Stimulated activated CD4-positive, alpha-beta T cell treated with anti-CD3 and anti-CD28 coated beads, TNF-alpha, amount 100 ng/mL, for 48 hours (primary cell): Measurements from ENCODE around the gene ZNF423.

Source experiments
- DNase-seq, 3 donors: peaks; one replicate each; pipeline ENCODE4 v3.0.0-alpha.2; 2020; ENCODE audit warnings: low read depth in 3 of 3

Gene ZNF423

DNA sequence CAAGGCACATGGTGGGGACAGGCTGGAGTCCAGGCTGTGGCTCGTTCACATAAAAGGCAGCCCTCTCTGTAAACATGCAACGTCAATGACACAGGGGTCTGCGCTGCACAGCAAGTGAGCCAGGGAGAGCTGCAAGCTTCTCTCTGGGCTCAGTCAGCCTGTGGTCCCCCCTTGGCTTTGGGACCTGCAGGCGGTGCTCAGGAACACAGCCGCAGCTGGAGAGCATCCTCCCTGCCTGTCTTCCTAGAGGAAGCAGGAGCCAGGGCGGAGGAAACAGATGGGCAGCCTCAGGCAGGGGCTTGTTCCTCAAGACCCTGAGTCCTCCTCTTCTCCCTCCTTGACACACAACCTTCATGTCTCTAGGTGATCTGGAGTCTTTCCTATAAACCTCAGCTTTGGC is 254.3 kb downstream of the ZNF423 start:
- no peak for DNase-seq

DNA sequence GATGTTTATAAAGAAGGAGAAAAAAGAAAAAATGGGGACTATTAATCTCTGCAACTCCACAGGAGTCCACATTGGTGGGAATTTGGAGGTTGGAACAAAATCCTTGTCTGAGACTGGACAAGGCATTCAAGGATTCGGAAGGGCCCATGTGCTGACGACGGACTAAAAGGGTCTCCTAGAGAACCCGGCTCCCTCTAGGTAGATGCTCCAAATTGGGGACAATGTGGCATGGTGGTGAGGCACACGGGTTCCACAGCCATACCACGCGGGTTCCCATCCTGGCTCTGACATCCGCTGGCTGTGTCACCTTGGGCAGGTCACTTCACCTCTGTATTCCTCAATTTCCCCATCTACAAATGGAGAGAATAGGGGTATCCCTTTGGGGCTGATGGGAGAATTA is 254.9 kb downstream of the ZNF423 start:
- DNase-seq: no peak

DNA sequence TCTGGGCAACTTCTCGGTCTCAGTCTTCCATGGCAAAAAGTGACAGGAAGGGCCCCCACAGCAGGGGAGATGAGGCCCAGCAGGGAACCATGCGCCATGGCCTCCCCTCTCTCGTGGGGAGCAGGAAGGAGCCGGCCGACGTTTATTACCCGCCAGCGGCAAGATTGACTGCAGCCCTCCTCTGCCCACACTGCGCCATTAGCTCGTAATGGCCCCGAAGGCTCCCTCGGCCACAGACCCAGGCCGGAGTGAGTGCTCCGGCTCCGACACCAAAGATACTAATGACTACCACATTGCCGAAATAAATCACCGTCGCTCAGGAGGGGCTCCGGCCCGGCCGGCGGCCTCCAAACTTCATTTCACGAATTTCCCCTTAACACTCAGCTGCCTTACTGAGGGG is 255.4 kb downstream of the ZNF423 start:
- no peak for DNase-seq

DNA sequence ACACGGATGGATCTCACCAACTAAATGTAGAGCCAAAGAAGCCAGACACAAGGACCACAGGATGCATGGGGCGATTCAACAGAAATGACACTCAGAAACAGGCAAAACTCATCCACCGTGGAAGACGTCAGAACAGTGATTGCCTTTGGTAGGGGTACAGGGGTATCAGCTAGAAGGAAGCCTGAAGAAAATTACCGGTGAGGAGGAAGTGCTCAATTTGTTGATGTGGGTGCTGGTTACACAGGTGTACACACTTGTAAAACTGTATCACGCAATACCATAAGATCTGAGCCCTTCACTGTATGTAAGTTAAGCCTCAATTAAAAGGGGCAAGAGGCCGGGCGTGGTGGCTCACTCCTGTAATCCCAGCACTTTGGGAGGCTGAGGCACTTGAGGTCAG is 256.2 kb downstream of the ZNF423 start:
- DNase-seq: no peak

DNA sequence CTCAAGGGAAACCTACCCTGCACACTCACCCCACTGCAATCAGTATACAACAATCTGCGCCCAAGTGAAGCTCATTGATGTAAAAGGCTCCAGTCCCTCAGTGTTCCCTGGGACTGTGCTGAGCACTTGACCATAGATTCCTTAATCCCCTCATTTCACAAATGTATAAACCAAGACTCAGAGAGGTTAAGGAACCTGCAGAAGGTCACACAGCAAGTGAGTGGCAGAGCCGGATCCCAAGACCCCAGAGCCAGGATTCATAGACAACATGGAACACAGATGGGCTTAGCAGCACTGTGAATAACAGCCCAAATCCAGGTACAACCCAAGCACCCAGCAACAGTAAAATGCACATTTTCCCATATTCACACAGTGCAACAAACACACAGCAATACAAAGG is 256.6 kb downstream of the ZNF423 start:
- DNase-seq: no peak

DNA sequence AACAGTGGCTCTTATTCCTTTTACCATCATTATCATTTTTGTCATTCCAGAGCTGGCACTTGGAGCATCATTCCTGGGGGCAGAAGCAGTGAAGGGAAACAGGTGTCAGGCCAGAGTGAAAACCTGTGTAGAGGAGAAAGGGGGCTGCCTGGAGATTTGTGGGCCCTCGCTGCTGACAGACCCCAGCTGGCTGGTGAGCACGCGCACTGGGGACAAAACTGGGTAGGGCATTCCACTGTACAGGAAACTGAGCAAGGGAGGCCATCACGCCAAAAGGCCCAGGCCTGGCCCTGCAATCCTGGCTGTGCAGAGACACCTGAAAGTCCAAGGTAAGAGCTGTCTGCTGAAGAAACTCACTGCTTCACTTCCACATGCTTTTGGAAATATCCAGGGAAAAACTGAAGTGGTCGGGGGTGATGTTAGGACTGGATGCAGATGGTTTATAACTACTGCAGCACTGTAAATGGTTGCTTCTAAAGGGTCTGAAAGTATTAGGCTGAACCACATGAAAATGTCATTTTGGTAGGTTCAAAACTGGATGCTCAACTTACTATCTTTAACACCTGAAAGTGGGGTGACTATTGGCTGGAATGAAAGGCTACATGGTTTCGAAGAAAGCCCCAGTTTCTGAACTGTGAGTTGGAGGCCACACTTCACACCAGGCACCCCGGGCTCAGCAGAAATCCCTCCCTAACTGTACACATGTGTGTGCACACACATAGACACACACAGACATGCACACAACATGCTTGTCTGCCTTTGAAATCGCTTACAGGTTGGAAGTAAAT is 257.3 kb downstream of the ZNF423 start:
- DNase-seq: no peak

DNA sequence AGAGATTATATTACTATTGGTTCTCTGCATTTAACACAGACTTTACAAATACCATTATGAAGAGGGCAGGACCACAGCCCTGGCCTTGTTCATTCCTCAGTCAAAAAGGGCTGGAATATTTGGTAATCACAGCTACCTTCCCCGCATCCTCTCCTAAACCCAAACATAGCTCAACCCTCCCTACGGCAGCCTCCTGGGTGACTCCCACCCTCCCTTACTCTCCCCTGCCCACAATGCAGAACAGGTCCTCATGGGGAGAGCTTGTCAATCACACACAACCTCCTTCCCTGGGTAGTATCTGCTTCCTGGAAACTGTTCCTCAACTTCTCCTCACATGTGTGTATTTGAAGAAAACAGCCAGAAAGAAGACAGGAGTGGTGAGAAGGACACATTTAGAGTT is 258.1 kb downstream of the ZNF423 start:
- DNase-seq: no peak

DNA sequence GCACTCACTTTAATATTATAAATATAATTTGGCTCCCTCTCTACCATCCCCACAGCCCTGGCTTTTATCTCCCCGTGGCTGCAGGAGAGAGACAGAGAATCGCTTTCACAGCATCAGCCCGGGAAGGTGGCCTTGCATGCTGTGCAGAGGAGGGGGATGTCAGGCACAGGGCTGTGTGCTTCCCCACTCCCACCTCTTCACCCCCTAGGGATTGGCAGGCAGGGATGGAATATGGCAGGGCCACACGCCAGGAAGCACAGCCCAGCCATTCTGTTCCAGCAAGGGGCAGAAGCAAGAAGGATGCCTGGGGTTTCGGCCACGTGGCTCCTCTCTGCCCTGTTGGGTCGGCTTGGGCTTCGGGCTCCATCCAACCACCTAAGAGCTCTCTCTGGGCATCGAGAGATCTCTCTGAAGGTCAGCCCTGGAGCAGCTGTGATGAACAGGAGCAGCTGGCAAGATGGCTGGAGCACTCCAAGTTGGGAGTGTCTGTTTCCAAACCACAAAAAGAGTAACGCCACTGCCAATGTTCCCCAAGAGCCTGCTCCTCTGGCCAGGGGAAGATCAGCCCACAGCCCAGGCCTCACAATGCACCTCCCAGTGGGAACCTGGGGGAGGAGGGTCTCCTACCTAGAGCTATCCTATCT is 259.1 kb downstream of the ZNF423 start:
- DNase-seq: no peak

DNA sequence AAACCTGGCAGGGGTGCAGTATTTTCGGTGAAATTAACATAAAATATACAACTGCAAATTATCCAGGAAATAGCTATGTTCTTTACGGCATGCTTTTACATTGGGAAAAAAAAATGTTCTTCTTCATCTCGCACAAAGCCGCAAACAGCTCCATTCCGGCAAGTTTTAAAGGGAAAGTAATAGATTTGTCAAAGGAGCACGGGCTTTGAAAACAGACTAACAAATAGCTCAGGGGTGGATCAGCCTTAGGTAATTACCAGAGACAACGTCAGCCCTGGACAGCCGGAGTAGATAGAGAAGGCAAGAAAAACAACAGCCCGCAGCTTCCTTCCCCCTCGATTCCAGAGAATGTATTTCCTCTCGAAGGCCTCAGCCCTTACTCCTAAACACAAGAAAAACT is 259.8 kb downstream of the ZNF423 start:
- no peak for DNase-seq

DNA sequence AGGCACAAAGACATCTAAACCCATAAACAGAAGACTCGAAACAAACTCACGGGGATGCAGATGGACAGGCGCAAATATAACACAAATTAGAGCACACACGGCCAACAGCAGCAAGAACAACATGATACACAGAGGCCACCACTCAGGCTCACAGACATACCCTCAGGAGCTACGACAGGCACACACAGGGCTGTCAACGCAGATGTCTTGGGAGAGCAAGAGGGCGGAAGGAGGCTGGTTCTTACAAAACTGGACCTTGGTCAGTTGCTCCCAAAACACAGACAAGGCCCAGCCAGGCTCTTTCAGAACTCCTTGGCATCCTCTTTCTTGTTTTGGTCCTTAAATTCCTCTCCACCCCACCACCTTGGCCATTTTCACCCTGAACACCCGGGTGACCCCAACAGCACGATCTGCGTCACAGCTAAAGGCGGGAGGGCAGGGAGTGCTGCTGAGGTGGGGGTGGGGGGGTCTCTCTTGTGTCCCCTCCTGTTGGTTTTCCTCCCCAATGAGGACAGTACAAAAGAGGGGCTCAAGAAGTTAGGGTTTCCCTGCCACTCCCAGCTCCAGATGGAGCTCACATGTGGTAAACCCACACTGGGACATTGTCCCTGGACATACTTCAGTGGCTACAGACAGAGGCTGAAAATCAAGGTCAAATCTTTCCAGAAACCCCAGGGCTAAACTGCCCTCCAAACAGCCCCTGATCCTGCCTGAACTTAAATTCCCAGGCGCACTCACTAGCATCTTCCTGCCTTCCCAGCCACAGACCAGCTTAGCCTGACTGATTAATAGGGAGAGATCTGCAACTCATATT is 261.0 kb downstream of the ZNF423 start:
- DNase-seq: no peak

DNA sequence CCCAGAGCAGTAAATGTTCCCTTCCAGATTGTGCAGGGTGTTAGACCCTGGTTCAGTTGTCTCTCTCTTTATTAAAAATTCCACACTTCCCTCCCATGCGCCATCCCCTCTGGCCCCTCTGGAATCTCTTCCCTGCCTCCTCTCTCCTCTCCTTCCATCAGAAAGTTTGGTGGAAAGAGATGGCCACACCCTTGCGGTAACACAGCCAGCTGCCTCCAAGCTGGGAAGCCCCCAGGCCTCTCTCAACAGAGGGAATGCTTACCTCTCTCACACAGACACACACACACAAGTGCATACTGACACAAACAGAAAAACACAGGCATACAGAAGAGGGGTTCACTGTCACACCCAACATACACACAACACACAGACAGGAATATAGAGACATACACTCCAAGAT is 261.8 kb downstream of the ZNF423 start:
- no peak for DNase-seq

DNA sequence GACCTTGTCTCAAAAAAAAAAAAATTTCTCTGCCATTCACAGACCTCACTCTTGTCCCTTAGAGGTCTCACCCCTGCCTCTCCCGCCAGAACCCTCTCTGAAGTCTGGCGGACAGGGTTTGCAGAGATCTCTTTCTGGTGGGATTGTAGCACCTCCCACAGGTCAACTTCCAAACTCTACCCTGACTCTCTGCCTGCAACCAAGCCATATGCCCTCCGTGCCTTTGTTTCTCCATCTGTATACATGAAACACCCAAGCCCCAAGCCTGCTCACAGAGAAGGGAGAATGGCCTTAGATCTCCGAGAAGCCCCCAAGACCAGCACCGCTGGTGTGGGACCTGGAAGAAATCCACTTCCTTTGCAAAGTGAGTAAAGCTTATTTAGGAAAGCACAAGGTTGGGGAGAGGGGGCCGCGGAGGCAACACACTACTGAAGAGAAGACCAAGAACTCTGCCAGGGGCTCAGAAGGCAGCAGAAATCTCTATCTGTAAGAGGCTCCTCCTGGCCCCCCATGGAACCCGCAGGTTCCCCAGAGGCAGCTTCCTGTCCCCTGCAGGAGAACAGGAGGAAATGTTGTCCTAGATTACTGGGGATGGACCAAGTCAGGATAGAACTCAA is 262.4 kb downstream of the ZNF423 start:
- DNase-seq: no peak

DNA sequence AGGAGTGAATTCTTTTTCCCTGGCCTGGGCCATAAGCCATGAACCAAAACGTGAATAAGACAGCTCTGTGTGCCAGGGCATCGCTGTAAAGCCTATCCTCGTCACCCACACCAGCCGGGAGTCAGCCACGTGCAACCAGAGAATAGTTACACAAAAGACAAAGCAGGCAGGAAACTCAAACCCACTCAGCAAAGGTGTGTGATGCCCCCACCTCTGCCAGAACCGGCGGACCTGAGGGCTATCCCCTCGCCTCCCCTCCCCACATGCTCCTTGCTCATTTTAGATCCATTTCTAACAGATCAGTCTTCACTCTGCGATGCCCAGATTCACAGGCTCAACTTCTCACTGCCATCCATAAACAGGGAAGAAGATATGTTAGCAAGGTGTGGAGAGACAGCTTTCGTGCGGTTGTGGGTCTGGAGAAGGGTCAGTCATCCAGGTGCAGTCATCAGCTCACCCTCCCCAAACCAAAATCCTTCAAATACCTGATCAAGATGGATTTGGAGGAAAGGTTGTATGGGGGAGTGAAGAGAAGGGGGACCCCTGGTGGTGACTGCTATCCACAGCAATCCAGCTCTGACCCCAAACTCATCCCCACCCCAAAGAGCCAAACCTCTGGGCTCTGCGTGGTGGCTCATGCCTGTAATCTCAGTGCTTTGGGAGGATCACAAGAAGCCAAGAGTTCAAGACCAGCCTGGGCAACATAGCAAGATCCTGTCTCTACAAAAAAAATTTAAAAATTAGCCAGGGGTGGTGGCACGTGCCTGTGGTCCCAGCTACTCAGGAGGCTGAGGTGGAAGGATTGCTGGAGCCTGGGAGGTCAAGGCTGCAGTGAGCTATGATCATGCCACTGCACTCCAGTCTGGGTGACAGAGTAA is 263.1 kb downstream of the ZNF423 start:
- DNase-seq: peak in 2 of 3 donors; percentile 11 to 28

DNA sequence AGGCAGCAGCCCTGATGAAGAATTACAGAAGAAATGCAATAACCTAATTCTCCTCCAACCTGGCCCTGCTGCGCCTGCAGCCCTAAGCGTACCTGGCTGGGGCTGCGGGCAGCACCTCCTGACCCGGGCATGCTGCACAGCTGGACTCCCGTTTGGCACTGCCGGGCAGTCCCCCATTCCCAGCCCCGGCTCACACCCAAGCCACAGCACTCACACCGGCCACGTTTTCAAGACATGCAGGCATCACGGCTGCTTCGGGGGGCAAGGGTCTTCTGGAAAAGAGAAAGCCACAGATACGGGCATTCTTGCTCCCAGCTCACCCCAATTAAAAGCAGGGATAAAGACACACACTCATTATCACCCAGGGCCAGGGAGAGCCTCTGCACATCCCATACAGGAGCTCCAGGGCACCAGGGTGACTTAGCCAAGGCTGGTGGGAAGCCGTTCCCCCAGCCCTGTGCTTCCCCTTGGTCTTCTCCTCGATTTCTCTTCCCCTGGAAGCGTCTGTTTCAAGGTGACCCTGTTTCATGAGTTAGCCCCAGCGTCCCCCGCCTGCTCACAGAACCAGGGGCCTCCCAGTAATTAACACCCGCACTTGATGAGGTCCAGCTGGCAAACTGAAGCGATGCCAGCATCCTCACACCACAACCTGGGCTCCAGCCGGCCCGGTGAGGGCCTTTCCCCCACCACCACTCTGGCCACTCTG is 265.6 kb downstream of the ZNF423 start:
- DNase-seq: no peak

DNA sequence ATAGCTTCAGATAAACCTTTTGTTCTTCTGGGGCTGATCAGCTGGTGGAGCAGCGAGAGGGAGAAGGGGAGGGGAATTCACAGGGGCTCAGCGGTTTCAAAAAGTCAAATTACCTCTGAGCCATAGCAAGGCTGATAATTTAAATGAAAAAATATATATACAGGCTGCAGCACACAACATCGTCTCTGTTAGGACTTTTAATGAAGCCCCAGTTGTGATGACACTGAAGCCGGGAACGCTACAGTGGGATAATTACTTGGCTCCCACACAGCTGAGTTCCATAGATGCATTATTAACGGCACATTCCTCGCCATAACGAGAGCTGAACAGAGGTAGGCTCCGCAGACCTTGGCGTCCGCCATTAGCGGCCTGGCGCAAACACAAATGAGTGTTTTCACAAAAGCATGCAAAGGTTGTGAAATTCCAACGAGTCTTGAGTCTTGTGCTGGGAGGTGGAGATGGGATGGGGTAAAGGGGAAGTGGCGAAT is 266.3 kb downstream of the ZNF423 start:
- no peak for DNase-seq

DNA sequence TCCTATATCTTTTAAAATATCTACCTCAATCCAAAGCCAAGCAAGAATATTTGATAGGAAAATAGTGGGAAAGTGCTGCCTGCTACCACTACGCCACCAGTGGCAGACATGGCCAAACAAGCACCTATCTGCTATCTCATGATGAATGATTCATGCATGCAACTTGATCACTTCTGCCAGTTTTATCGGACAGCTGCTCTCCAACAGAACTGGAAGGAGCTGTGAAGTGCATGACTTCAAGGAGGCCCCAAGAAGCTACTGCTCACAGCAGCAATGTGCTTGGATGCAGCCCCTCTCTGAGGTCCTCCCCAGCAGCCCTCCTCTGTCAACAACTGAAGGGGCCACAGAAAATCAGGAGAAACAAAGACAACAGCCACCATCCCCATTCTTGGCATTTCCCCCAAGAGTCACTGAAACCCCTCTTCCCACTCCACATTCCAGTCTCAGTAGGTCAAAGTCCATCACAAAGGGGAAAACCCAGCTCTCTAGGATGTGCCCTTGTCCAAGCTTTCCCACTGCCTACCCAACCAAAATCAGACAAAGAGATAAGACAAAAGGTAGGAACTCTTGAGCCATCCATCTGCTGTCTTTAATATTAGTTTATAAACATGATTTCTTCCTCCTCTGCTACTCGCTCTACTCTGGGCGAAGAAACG is 267.1 kb downstream of the ZNF423 start:
- DNase-seq: no peak

DNA sequence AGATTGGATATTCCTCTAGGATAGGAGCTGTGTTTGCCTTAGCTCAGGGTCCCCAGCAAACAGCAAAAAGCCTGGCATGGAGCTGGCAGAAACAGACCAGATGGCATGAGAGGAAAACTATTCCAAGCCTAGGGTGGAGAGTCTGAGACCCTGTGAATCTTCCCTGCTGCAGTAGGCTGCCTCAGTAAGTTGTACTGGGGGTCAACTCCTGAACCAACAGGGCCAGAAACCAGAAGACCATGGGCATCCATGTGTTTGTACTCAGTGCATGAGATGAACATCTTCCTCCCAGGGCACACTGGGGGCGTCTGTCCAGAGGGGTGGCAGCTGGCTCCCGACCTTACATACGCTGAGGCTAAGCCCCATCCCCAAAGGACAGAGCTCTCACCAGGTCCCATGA is 267.9 kb downstream of the ZNF423 start:
- DNase-seq: no peak

DNA sequence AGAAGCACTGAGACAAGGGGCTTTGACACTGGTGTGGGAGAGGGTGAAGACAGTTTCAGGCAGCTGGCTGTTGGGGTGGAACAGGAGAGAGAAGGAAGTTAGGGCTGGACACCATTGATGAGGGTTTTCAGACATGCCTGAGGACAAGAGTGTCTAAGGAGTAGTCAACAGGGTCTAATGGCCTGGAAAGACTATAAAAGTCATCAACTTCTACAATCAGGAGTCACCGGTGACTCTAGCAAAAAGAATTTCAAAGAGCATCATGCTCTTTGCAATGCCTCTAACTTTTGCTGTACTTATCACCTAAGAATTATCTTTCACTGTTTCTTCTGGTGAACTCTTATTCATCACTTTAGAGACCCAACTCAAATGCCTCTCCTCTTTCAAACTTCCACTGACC is 268.4 kb downstream of the ZNF423 start:
- DNase-seq: no peak

DNA sequence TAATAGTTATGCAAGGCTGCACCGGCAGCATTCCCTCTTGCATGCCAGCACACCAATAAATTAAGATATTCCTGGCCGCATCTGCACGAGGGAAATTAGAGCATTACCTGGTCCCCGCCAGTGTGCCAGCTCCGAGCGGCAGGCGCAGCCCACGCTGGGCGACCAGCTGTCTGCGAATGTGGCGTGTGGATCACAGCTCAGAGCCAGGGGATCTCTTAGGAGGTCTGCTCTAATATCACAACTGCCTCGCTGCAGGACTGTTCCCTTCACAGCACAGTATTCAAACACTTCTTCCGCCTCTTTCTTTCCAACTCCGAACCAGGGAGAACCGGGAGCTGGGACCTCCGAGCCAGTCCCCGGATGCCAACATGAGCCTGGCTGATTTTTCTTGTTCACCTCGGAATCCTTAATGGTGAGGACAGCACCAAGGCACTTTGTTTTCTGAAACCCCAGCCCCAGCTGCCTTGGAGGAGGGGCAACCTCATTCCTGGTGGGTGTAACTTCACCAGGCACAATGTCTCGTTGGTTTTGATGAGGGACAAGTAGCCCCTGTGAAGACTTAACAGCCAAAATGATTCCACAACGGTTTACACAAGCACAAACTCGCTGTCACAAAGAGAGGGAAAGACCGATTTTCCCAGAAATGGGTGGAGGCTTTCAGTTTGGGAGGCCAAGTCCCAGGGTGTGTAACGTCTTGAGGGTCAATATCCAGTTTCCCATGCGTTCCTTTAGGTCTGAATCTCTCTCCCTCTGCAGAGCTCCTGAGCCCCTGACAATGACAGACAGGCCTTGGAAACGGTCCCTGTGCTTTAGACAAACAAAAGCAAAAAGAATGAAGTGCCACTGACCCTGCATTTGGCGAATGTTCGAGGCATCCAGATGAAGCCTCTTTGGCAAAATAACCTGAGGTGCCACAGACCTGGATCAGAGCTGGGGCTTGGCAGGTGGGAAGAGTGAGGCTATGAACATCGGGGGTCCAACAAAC is 269.2 kb downstream of the ZNF423 start:
- no peak for DNase-seq
